Measurements from ENCODE around the gene PIP5K1B.

PIP5K1B gene

DNA sequence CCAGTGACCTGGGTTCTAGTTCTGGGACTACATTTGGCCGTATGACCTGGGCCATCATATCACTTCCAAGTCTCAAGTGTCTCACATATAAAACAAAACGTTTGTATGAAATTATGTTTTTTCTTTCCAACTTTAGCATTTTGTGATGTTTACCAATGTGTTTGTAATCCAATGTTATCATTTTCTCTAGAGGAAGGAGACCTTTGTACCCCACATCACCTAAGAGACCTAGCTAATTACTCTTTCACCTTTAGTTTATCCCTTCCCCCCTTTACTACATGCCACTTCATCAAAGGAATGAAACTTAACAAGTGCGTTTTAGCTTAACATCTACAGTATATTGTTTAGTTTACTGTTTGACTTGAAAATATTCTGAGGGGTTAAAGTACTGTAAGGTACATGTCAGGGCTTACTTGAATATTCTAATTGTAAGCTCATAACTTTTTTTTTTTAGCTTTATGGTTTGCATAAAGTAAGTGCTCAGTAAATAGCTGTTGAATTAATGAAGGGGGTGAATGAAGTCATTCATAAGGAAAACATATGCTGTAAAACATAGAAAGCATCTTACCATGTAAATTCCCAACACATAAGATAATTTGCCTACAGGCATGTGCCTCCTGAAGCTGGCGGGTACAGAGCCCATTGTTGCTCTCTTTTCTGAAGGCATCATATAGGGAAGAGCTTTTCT is 2.9 kb downstream of the PIP5K1B start:
- no peak for DNase-seq (ENCODE audit: low read depth in 2 of 2, low spot score in 1 of 2)

DNA sequence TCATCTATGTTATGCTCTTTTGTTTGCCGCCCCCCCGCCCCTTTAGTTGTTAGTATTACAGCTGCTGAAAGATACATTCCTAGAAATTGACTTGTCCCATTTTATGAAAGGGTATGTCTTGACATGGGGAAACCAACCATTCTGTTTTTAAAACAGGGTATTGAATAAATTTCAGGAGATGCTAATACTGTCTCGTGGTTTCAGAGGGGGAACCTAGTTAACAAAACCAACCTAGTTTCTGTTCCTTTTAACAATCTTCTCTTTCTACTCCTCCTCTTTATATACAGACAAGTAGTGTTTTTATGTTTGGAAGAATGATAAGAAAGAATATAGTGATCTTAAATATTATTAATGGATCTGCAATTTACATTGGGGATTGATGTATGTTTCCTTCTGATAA is 3.5 kb downstream of the PIP5K1B start:
- DNase-seq (ENCODE audit: low read depth in 2 of 2, low spot score in 1 of 2): no peak

DNA sequence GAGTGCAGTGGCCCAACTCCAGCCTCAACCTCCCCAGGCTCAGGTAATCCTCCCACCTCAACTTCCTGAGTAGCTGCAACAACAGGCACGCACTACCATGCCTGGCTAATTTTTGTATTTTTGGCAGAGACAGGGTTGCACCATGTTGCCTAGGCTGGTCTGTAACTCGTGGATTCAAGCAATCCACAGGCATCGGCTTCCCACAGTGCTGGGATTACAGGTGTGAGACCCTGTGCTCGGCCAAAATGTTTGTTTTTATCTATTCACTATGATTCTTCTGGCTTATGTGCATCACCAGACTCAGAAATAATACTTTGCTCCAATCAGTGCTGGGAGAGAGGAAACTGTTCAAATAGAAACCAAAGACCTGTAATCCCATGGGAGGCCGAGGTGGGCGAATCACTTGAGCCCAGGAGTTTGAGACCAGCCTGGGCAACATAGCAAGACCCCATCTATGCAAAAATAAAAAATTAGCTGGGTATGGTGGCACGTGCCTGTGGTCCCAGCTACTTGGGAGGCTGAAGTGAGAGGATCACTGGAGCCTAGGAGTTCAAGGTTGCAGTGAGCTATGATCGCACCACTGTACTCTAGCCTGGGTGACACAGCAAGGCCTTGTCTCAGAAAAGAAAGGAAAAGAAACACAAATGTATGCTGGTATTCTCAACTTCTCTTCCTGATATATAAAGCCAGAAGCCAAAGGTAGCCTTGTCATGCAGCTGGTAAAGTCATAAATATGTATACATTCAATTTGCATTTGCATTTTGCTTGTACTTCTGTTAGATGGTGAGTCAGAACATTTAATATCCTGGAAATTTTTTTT is 4.5 kb downstream of the PIP5K1B start:
- DNase-seq (ENCODE audit: low read depth in 2 of 2, low spot score in 1 of 2): no peak

DNA sequence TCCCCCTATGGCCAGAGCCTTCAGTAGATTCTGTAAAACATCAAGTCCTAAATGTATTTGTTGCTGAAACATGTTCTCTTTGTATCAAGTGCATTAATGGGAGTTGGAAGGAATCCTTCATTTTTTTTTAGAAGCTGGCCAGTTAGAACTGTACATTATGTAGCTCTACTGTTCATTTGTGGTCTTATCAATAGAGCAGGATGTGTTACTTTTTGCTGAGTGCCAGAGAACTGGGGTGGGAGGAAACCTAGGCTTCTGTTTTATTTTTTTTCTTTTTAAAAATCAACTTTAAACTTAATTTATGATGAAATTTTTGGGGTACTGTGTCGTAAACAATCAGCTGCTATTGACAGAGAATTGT is 5.1 kb downstream of the PIP5K1B start:
- DNase-seq (ENCODE audit: low read depth in 2 of 2, low spot score in 1 of 2): no peak

DNA sequence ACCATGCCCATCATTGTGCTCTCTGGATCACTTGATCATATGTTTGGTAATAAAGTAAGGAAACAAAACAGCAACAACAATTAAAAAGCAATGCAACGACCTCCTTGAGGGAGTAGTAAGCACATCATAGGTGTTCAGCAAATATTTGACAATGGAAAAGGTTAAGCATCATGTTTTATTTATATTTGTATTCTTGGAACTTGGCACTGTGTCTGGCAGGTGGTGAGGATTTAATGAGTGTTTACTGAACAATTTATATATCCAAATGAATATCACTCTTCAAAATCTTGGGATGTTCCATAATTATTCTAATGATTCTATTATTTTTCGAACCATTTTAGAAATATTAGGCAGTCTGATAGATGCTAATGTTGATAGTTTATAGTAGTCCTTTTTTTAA is 6.2 kb downstream of the PIP5K1B start:
- DNase-seq (ENCODE audit: low read depth in 2 of 2, low spot score in 1 of 2): no peak

DNA sequence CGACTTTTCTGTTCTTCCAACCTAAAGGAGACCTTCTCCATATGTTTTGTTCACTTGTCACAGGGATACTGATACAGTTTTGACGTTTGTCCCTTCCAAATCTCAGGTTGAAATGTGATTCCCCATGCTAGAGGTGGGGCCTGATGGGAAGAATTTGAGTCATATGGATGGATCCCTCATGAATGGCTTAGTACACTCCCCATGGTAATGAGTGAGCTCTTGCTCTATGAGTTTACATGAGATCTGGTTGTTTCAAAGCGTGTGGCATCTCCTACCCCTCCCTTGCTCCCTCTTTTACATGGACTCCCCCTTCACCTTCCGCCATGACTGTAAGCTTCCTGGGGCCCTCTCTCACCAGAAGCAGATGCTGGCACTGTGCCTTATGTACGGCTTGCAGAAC is 6.9 kb downstream of the PIP5K1B start:
- DNase-seq (ENCODE audit: low read depth in 2 of 2, low spot score in 1 of 2): no peak

DNA sequence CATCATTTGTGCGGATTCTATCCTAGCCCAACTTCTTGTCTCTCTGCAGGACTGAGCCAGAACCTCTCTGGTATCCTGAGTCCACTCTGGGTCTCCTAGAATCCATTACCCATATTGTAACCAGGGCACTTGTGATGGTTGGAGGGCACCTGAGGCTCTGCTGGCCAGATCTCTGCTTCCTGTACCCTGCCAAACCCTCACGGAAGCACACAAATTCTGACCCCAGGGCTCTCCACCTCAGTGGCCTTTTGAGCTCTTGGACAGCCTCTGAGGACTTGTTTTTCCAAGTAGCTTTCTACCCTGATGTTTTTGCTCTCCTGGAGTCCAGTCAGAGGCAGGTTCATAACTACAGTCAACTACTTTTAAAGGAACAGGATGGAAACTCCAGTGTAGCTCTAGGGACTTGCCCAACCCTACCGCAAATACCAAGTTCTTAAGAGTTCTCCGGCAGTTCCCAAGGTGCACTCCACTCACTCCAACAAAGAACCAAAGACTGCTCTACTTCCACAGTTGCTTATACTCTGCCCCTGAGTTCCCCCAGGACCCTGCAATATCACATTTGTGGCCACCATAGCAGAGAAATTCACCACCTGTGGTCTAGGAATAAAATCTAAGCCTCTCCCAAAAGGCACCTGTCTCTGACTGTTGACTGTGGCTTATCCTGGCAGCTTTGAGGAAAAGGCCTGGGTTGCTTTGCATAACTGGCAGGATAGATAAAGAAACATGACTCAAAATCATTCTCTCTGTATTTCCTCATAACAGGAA is 9.6 kb downstream of the PIP5K1B start:
- no peak for DNase-seq (ENCODE audit: low read depth in 2 of 2, low spot score in 1 of 2)

DNA sequence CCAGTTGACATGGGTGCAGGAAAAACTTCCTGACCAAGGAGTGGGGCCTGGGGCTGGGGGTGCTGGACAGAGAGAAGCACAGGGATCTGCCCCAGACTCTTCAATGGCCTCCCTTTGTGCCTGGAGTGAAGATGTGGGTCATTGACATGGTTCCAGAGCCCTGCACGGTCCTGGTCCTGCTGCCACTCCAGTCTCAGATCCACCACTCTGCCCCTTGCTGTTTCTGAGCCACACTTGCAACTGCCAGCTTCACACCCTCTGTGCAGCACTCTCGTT is 10.1 kb downstream of the PIP5K1B start:
- DNase-seq (ENCODE audit: low read depth in 2 of 2, low spot score in 1 of 2): no peak

DNA sequence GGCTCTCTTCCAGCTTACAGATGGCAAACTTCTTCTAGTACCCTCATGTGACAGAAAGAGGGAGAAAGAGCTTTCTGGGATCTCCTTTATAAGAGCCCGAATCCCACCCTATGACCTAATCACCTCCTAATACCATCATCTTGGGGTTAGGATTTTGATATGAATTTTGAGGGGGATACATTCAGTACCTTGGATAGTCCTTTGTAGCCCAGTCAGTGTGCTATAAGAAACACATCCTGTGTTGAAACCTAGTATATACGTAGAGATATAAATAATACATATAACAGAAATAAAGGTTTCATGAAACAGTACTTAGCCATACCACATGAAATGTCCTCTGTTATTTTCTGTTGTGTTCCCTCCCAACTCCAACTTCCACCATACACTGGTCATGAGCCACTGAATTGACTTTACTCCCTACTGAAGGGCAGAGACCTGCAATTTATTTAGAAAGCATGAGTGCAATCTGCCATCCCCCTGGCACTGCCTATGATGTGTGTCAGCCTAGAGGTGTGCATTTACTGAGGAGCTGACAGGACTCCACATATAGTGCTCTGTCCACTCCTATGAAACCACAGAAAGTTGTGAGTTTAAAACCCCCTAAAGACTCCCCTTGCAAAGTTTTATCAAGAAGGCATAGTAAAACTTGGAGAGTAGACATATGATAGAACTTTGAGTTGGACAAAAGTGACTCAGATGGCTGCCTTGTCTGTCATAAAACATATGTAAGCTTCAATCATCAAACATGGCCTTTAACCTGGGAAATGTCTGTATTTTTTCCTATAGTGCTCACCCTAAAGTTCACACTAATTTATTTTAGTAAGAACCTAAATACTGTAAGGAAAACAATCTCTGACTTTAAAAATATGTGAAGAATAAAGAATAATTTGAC is 12.8 kb downstream of the PIP5K1B start:
- DNase-seq (ENCODE audit: low read depth in 2 of 2, low spot score in 1 of 2): no peak

DNA sequence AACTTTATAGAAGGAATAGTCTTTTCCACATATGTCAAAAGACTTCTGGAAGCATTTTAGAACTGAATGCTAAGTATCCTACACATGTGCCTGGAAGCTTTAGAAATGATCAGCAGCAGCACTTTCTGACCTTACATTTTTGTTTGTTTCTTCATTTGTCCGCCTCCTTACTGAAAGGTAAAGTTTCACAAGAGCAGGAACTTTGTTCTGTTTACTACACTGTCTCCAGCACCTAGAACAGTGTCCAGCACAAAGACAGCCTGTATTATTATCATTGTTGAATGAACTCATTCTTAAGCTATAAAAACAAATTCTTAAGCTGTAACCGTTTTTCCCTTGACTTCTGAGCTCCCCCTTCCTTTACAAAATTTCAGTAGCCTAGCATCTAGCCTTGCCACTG is 14.8 kb downstream of the PIP5K1B start:
- DNase-seq (ENCODE audit: low read depth in 2 of 2, low spot score in 1 of 2): no peak

DNA sequence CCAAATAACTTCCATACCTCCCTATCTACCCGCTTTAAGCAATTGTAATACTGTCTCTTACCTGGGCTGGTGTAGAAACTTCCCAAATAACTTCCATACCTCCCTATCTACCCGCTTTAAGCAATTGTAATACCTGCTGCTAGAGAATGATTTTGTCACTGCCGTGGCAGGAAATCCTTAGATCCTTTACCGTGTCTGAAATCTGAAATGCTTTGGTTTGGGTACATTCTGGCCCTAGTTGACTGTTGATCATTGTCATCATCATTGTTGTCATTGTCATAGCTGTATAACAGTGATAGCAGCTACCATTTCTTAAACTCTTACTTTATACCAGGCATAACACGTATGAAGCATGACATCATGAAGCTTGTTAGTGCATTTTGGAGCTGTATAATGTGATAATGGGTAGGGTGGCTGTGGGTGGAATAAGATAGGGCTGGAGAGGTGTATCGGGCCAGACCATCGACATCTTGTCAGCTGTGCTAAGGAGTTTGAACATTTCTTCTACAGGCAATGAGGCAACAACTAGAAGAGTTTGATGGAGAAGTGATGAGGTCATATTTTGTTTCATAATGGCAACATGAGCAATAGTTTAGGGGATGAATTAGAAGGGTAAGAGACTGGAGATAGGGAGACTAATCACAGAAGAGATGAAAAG is 15.7 kb downstream of the PIP5K1B start:
- no peak for DNase-seq (ENCODE audit: low read depth in 2 of 2, low spot score in 1 of 2)

DNA sequence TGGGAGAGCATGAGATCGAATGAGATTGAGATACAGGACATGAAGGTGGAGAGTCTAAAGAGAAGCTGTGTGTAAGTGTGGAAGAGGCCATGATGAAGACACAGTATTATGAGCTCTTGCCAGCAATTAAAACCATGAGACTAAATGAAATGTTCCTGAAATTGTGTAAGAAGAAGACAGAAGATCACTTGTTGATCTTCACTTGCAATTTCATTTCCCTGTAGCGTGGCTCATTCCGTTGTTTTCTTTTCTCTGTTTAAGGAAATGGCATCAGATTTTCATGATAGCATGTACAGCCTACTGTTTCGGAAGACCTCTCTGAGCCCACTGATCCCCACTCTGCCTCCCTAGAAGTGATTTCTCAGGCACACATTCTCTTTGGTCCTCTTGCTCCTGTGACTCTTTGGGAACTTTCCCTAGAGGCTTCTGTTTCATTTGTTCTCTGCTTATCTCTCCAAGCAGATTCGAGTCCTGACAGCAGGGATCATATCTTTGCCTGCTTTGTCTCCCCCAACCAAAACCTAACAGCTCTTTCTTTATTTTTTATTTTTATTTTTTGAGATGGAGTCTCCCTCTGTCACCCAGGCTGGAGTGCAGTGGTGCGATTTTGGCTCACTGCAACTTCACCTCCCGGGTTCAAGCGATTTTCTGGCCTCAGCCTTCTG is 16.8 kb downstream of the PIP5K1B start:
- DNase-seq (ENCODE audit: low read depth in 2 of 2, low spot score in 1 of 2): no peak

DNA sequence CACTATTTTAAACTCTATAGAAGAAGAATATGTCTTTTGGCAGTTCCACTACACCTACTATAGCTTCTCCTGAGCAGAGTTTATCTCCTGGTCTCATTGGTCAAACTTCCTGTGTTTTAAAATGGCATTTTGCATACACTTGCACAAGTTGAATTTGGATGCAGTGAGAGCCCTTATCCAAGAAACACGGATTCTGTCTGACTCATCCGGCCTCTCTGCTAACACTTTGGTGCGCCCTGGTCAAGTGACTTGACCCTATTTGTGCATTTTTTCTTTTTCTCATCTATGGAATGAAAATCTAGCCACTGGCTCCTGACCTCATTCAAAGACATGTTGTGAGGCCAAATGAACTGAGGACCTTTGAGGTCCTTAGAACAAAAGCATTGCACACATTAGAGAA is 20.0 kb downstream of the PIP5K1B start:
- DNase-seq (ENCODE audit: low read depth in 2 of 2, low spot score in 1 of 2): no peak

DNA sequence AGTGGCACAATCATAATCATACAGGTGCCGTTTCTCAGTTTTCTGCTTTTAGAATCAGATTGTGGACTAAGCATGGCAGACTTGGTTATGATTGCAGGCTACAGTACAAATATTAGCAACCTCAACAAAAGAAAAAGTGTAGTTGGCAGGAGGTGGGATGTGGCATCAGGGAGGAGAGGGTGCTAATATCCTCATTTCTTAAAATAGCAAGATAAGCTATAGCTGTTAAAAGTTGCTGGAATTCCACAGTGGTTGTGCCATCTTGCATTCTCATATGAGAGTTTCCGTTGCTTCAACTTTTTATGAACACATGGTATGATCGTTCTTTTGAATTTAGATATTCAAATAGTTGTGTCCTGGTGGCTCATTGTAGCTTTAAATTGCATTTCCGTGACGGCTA is 21.4 kb downstream of the PIP5K1B start:
- no peak for DNase-seq (ENCODE audit: low read depth in 2 of 2, low spot score in 1 of 2)

DNA sequence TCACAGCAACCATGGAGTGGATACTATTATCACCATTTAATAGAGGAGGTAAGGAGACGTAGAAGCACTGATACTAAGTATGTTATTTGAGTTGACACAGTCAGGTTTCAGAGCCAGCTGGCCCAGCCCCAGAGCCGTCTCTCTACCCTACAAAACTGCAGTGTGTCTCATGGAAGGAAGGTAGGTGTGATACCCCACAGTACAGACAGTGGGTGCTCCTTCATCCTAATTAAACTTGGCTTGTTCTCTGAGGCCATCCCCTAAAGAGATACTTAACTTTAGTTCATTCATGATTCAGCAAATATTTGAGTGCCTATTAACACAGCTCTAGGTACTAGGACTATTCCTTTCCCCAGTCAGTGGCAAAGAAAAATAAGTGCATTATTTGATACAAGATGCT is 22.6 kb downstream of the PIP5K1B start:
- DNase-seq (ENCODE audit: low read depth in 2 of 2, low spot score in 1 of 2): no peak

DNA sequence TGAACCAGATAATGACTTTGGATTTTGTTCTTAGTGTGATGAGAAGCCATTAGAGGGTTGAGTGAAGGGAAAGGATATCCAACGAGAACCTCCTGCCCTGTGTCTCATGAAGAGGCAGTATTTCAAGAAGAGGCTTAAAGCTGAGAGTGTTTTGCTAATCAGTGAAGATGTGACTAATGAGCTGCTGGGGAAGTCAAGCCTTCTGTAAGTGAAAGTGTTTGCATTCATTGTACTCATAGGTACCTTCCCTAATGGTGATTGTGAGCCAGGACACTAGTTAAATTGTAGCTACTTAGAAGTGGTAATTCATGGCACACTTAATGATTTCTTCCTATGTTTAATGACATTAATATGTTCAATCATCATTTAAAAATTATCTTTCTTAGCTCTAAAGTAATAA is 23.7 kb downstream of the PIP5K1B start:
- no peak for DNase-seq (ENCODE audit: low read depth in 2 of 2, low spot score in 1 of 2)

DNA sequence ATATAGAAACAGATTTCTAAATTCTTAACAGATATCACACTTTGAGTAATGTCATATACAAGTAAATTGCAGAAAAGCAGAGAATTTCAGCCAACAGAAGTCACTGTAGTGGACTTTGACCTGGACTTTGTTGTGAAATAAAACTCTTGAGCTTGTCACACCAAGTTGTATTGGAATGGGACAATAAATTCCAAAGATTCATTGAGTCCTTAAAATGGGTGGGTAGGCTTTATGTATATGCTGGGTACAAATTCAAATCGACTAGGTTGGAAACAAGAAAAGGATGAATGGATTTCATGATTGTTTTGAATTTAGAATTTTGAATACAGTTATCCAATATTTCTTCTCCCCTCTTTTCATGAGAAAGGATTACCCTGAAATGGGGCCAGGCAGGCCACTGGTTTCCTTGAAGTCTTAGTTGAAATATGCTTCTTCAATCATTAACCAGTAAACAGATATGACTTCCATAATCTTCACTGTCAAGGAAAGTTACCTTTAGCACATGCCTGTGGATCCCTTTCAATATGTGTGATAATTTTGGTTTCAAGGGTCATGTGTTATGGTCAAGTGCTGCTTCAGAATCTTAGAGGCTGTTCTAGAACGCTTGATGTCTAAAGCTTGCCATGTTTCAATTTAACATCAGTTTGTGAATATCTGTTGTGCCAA is 25.7 kb downstream of the PIP5K1B start:
- no peak for DNase-seq (ENCODE audit: low read depth in 2 of 2, low spot score in 1 of 2)

DNA sequence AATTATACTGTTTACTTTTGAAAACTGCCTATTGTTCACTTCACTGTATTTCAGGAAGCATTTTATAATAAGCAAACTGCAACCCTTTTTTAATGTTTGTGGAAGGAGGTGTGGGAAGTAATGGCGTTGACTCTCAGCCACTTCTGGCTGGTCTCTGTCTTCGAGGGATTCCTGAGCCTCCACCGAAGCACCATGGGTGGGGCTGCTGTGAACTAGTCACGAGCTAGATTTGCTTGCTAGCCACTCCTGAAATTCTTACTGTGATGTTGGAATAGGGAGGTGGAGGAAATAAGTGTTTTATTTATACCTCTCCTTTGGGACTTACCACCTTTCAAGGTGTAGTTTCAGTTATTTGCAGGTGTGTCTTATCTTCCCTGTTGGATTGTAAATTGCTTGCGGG is 26.8 kb downstream of the PIP5K1B start:
- no peak for DNase-seq (ENCODE audit: low read depth in 2 of 2, low spot score in 1 of 2)

DNA sequence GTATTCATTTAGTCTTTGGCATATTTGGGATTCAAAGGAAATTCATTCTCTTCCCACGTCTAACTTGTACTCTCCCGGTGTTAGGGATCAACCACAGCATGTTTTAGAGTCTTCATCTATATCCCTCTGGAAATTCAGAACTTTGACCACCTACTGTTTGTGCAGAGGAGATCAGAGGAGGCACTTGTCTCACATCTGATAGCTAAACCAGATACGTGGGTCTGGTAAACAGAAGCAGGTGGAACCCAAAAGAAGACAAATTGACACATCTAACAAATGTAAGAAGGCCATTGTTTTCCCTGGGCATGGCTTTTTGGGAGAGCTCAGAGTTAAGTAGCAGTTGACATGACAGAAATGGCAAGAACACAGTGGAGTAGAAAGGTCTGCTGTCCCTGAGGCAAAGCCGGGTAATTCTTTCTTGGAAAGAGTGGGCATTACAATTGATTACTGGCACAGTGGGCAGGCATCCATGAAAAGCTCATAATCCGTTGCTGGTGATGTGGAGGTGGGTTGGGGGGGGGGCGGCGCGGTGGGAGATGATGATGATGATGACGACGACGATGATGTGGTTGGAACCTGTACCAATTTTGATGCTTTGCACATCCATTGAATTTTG is 27.5 kb downstream of the PIP5K1B start:
- no peak for DNase-seq (ENCODE audit: low read depth in 2 of 2, low spot score in 1 of 2)

Data from stimulated activated CD8-positive, alpha-beta memory T cell treated with anti-CD3 and anti-CD28 coated beads, Interleukin-4, amount 100 ng/mL, for 4 hours (primary cell).